Activated CD4-positive, alpha-beta memory T cell treated with anti-CD3 and anti-CD28 coated beads, Interleukin-2, amount 10 ng/mL, durations not matched to agents 7 days and 5 days (primary cell): ENCODE results near the gene UBE2Z. TPM values are rescaled to one million over a fixed set of nuclear protein-coding genes. Genes with fewer than 3 reads are reported as not detected.
A peak's percentile ranks its signal among the peaks of the same experiment; 100 is the strongest.
"Not testable (repeated sequence)": the region's sequence is repeated elsewhere in the genome, so short reads cannot be mapped to it uniquely, and the experiment has no call there.

Experiments
- CTCF ChIA-PET: fragments of 350-600 bp; sonication (Branson Sonifier 250); formaldehyde crosslinking; loops from one replicate; lab custom pipeline; 2021; ENCODE audit warnings: antibody characterized with exemption, inconsistent platforms; lab: Charles Lee
- POLR2A ChIA-PET: fragments of 350-600 bp; sonication (Branson Sonifier 250); formaldehyde crosslinking; loops from one replicate; lab custom pipeline; 2021; ENCODE audit warnings: antibody characterized with exemption; lab: Charles Lee
- DNase-seq: peaks from one replicate; pipeline ENCODE4 v3.0.0-alpha.2; 2020
- H3K27ac Mint-ChIP-seq: one replicate; pipeline ENCODE4 v1.8.0; 2021; ENCODE audit warnings: mild to moderate bottlenecking, mixed read lengths
- H3K27me3 Mint-ChIP-seq: one replicate; pipeline ENCODE4 v1.8.0; 2021; ENCODE audit warnings: mixed read lengths
- H3K36me3 Mint-ChIP-seq: one replicate; pipeline ENCODE4 v1.8.0; 2021; ENCODE audit warnings: low read depth, mixed read lengths
- H3K4me1 Mint-ChIP-seq: one replicate; pipeline ENCODE4 v1.8.0; 2021; ENCODE audit warnings: mixed read lengths
- H3K4me3 Mint-ChIP-seq: one replicate; pipeline ENCODE4 v1.8.0; 2021; ENCODE audit warnings: mild to moderate bottlenecking, mixed read lengths
- H3K9me3 Mint-ChIP-seq: one replicate; pipeline ENCODE4 v1.8.0; 2021; ENCODE audit warnings: mixed read lengths
- total RNA-seq, 2 experiments: library from RNA; stranded (reverse); gene quantifications; one replicate each; pipeline ENCODE4 v1.2.3, GENCODE V29; 2021

The UBE2Z gene
- total RNA-seq, 2 experiments from 2014 or later: 83.3 to 85.1 TPM

- H3K9me3 Mint-ChIP-seq: no peaks in the 10 kb centered on the region
- peaks cover 81% of the 10 kb centered on the region for H3K36me3 Mint-ChIP-seq
- POLR2A ChIA-PET: interaction anchor here (1.1 to 2.4 kb wide), 5 partner anchors 8 to 20 kb away, joined by 3 to 15 read pairs (median 3); partner anchors contain the start of gene SNF8
These were observed 20.9 kb downstream of the UBE2Z start for GRCh38 chr17:48928876-48929811.

GRCh38 chr17:48929812-48930165 lies 21.6 kb downstream of the UBE2Z start:
- ChIA-PET POLR2A (interaction anchor here (1.1 to 2.4 kb wide), 4 partner anchors 9 to 20 kb away, joined by 3 to 15 read pairs (median 3); partner anchors contain the start of gene SNF8), CTCF (interaction anchor here (2.1 kb wide), 1 partner anchor 45 kb away, joined by 5 read pairs; no protein-coding TSS in a partner anchor)
- DNase-seq: no peak
- Mint-ChIP-seq H3K4me1 (peaks cover 5% of the 10 kb centered on the region), H3K27ac (no peak overlapping the region), H3K36me3 (peaks cover 84% of the 10 kb centered on the region), H3K27me3 (no peaks in the 10 kb centered on the region), H3K4me3 (no peak overlapping the region), H3K9me3 (no peaks in the 10 kb centered on the region)

More at GRCh38 chr17:48928876-48929811, 20.9 kb downstream of the UBE2Z start:
- no peak overlapping the region for H3K4me3 Mint-ChIP-seq
- peak overlapping the region; percentile 32 for H3K27ac Mint-ChIP-seq
- DNase-seq: no peak
- H3K4me1 Mint-ChIP-seq: peaks cover 5% of the 10 kb centered on the region
- CTCF ChIA-PET: interaction anchor here (2.1 kb wide), 1 partner anchor 45 kb away, joined by 5 read pairs; no protein-coding TSS in a partner anchor
- no peaks in the 10 kb centered on the region for H3K27me3 Mint-ChIP-seq

GRCh38 chr17:48930435-48930873 lies 22.2 kb downstream of the UBE2Z start:
- Mint-ChIP-seq H3K27me3 (no peaks in the 10 kb centered on the region), H3K36me3 (peaks cover 79% of the 10 kb centered on the region), H3K27ac (no peak overlapping the region), H3K9me3 (no peaks in the 10 kb centered on the region), H3K4me3 (no peak overlapping the region), H3K4me1 (peaks cover 5% of the 10 kb centered on the region)
- ChIA-PET CTCF (interaction anchor here (1.1 to 2.1 kb wide), 2 partner anchors 38 to 46 kb away, joined by 3 to 5 read pairs; partner anchors contain the start of gene ATP5MC1), POLR2A (interaction anchor here (1.1 to 2.4 kb wide), 3 partner anchors 9 to 15 kb away, joined by 3 to 15 read pairs (median 5); partner anchors contain the start of gene SNF8)
- no peak for DNase-seq

- Mint-ChIP-seq H3K4me3 (no peak overlapping the region), H3K9me3 (no peaks in the 10 kb centered on the region), H3K27ac (no peak overlapping the region), H3K27me3 (no peaks in the 10 kb centered on the region), H3K36me3 (peaks cover 78% of the 10 kb centered on the region), H3K4me1 (peaks cover 5% of the 10 kb centered on the region)
- CTCF ChIA-PET: interaction anchor here (0.6 to 1.2 kb wide), 2 partner anchors 14 to 59 kb away, joined by 3 read pairs; no protein-coding TSS in a partner anchor
- DNase-seq: no peak
- POLR2A ChIA-PET: interaction anchor here (1.0 to 2.0 kb wide), 4 partner anchors 10 to 49 kb away, joined by 3 to 10 read pairs (median 4); partner anchors contain the start of genes ATP5MC1 and SNF8
These were observed 24.8 kb downstream of the UBE2Z start for GRCh38 chr17:48933035-48933434.

GRCh38 chr17:48944515-48945260 lies 36.5 kb downstream of the UBE2Z start, which contains the start of gene SNF8:
SNF8 (minus strand) TSS chr17:48944842; CDS start chr17:48944734, 108 bp downstream.
- CTCF ChIA-PET: interaction anchor here (0.8 to 1.6 kb wide), 7 partner anchors 10 to 280 kb away, joined by 3 to 6 read pairs (median 3); partner anchors contain the start of gene ATP5MC1
- peak within 1 kb of the TSS; percentile 97 for H3K4me3 Mint-ChIP-seq

GRCh38 chr17:48945261-48945651 lies 37.0 kb downstream of the UBE2Z start:
- POLR2A ChIA-PET: interaction anchor here (0.7 to 2.8 kb wide), 20 partner anchors 9 to 763 kb away, joined by 3 to 57 read pairs (median 4); partner anchors contain the start of genes ATP5MC1, SLC35B1 and UBE2Z
- not testable (repeated sequence) for DNase-seq, H3K9me3 Mint-ChIP-seq, H3K27me3 Mint-ChIP-seq
- peak overlapping the region; percentile 95 for H3K27ac Mint-ChIP-seq
- H3K36me3 Mint-ChIP-seq: peaks cover 12% of the 10 kb centered on the region
- H3K4me1 Mint-ChIP-seq: peaks cover 23% of the 10 kb centered on the region
- peak overlapping the region; percentile 97 for H3K4me3 Mint-ChIP-seq
- CTCF ChIA-PET: interaction anchor here (1.0 to 1.6 kb wide), 4 partner anchors 61 to 279 kb away, joined by 3 to 6 read pairs (median 3); no protein-coding TSS in a partner anchor

More at GRCh38 chr17:48944515-48945260, 36.5 kb downstream of the UBE2Z start, which contains the start of gene SNF8:
- POLR2A ChIA-PET: interaction anchor here (0.7 to 2.8 kb wide), 25 partner anchors 8 to 764 kb away, joined by 3 to 57 read pairs (median 4); partner anchors contain the start of genes ATP5MC1, PHOSPHO1, SLC35B1 and UBE2Z
- Mint-ChIP-seq H3K36me3 (peaks cover 15% of the 10 kb centered on the region), H3K27ac (peak within 1 kb of the TSS; percentile 95), H3K4me1 (peaks cover 23% of the 10 kb centered on the region), H3K9me3 (no peaks in the 10 kb centered on the region), H3K27me3 (peaks cover 2% of the 10 kb centered on the region)
- DNase-seq: peak; percentile 95

GRCh38 chr17:48951572-48951971 lies 43.4 kb downstream of the UBE2Z start:
- no peak for DNase-seq
- Mint-ChIP-seq H3K27me3 (peaks cover 9% of the 10 kb centered on the region), H3K4me3 (no peak overlapping the region), H3K4me1 (peaks cover 3% of the 10 kb centered on the region), H3K27ac (no peak overlapping the region), H3K9me3 (no peaks in the 10 kb centered on the region), H3K36me3 (no peaks in the 10 kb centered on the region)
- POLR2A ChIA-PET: no interaction called here
- CTCF ChIA-PET: interaction anchor here (1.4 kb wide), 1 partner anchor 67 kb away, joined by 3 read pairs; no protein-coding TSS in a partner anchor

- no peaks in the 10 kb centered on the region for H3K9me3 Mint-ChIP-seq
- H3K4me1 Mint-ChIP-seq: peaks cover 6% of the 10 kb centered on the region
- ChIA-PET POLR2A (interaction anchor here (1.0 kb wide), 1 partner anchor 9 kb away, joined by 3 read pairs; the partner anchor contains the start of gene SNF8), CTCF (interaction anchor here (1.0 to 1.4 kb wide), 2 partner anchors 69 to 79 kb away, joined by 3 read pairs; no protein-coding TSS in a partner anchor)
- no peaks in the 10 kb centered on the region for H3K36me3 Mint-ChIP-seq
- no peak overlapping the region for H3K4me3 Mint-ChIP-seq
- no peak for DNase-seq
- H3K27me3 Mint-ChIP-seq: peaks cover 7% of the 10 kb centered on the region
- no peak overlapping the region for H3K27ac Mint-ChIP-seq
These were observed 44.7 kb downstream of the UBE2Z start for GRCh38 chr17:48952904-48953303.

- Mint-ChIP-seq H3K4me1 (peaks cover 6% of the 10 kb centered on the region), H3K27ac (no peak overlapping the region), H3K4me3 (no peak overlapping the region), H3K9me3 (no peaks in the 10 kb centered on the region), H3K27me3 (peaks cover 12% of the 10 kb centered on the region), H3K36me3 (no peaks in the 10 kb centered on the region)
- ChIA-PET CTCF (no interaction called here), POLR2A (no interaction called here)
- DNase-seq: no peak
These were observed 46.1 kb downstream of the UBE2Z start for GRCh38 chr17:48954300-48954755.

GRCh38 chr17:48960834-48961515 lies 52.8 kb downstream of the UBE2Z start:
- Mint-ChIP-seq H3K36me3 (no peaks in the 10 kb centered on the region), H3K27me3 (peaks cover 32% of the 10 kb centered on the region), H3K9me3 (no peaks in the 10 kb centered on the region), H3K4me3 (no peak overlapping the region), H3K27ac (no peak overlapping the region), H3K4me1 (peaks cover 3% of the 10 kb centered on the region)
- POLR2A ChIA-PET: interaction anchor here (1.1 kb wide), 1 partner anchor 17 kb away, joined by 6 read pairs; the partner anchor contains the start of gene SNF8
- DNase-seq: no peak
- CTCF ChIA-PET: interaction anchor here (0.5 kb wide), 1 partner anchor 376 kb away, joined by 4 read pairs; no protein-coding TSS in a partner anchor
